22Rv1 (cell line): Measurements from ENCODE around the gene SHE.

Source experiments
- H3K27ac ChIP-seq: fragments of 450-650 bp; 2 replicates; pipeline ENCODE4 v1.5.1; 2017
- CTCF ChIP-seq: fragments of 450-650 bp; IDR thresholded peaks from 2 replicates; pipeline ENCODE4 v1.5.1; 2017; ENCODE audit warnings: mild to moderate bottlenecking
- ZFX ChIP-seq: fragments of 450-650 bp; IDR thresholded peaks from 2 replicates; pipeline ENCODE4 v1.6.1; 2017; ENCODE audit warnings: antibody characterized with exemption, borderline replicate concordance

Gene SHE

GRCh38 chr1:154512760-154513159, 10.5 kb upstream of the SHE start:
- TF ChIP-seq ZFX (no peak), CTCF (no peak)
- no peak overlapping the region for H3K27ac ChIP-seq

DNA sequence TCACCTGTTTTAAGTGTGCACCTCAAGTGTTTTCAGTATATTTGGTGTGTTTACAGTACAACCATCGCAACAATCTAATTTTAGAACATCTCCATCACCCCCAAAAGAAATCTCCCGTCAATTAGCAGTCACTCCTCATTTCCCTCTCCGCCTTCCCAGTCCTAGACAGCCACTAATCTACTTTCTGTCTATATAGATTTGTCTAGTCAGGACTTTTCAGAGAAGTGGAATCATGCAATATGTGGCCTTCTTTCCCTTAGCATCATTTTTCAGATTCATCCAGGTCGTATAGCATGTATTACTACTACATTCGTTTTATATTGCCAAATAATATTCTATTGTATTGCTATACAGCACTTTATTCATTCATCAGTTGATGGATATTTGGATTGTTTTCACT, 1.7 kb upstream of the SHE start:
- no peak overlapping the region for H3K27ac ChIP-seq
- TF ChIP-seq ZFX, result no peak
- no peak for TF ChIP-seq CTCF

GRCh38 chr1:154502744-154503115, 518 bp upstream of the SHE start:
- TF ChIP-seq CTCF, result no peak
- TF ChIP-seq ZFX, result no peak
- no peak overlapping the region for H3K27ac ChIP-seq

- TF ChIP-seq ZFX, result no peak
- TF ChIP-seq CTCF, result no peak
- H3K27ac ChIP-seq, result no peak overlapping the region
Observed at GRCh38 chr1:154501423-154502065, 668 bp downstream of the SHE start.

- TF ChIP-seq ZFX, result no peak
- TF ChIP-seq CTCF, result no peak
- H3K27ac ChIP-seq, result no peak overlapping the region
Observed at GRCh38 chr1:154500533-154500932, 1.7 kb downstream of the SHE start.

DNA sequence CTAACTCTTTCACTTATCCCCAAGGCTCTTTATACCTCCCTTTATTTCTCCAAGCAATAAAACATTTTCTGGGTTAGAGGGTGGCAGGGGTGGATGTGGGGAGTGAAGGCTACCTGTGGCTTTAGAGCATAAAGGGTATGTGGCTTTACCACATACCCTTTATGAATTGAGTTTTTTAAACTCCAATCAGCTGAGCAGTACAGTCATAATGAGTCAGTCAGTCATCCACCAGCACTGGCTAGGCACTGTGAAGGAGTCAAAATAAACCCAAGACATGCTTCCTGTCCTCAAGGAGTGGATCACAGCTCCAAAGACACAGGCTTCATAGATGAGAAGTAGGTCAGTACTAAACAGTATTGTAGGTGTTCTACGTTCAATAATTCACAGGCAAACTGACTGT, 2.8 kb downstream of the SHE start:
- no peak overlapping the region for H3K27ac ChIP-seq
- TF ChIP-seq ZFX (no peak), CTCF (no peak)

- no peak for TF ChIP-seq CTCF
- H3K27ac ChIP-seq, result no peak overlapping the region
Observed at GRCh38 chr1:154497026-154497806, 5.0 kb downstream of the SHE start.
